OCI-LY1 (cell line): ENCODE data around the gene GNB1L.

ENCODE experiments used
- H2AFZ ChIP-seq: fragments of 200-600 bp; sonication (generic), shearing (Covaris generic); 2 replicates; pipeline ENCODE4 v1.6.0; 2014; ENCODE audit warnings: antibody characterized with exemption, mild to moderate bottlenecking, low read length
- H3F3A ChIP-seq: fragments of 200-600 bp; sonication (generic), shearing (Covaris generic); 2 replicates; pipeline ENCODE4 v1.6.0; 2014; ENCODE audit warnings: mild to moderate bottlenecking, antibody characterized with exemption, low read length, moderate library complexity; ENCODE audit not compliant: insufficient read depth
- H3K27ac ChIP-seq: fragments of 200-600 bp; sonication (generic); 2 replicates; pipeline ENCODE4 v1.5.1; 2014; ENCODE audit warnings: low read length, mixed run types, mild to moderate bottlenecking, low read depth; ENCODE audit not compliant: poor library complexity, severe bottlenecking
- H3K27me3 ChIP-seq: fragments of 200-600 bp; sonication (generic); 2 replicates; pipeline ENCODE4 v1.6.0; 2014; ENCODE audit warnings: antibody characterized with exemption, mild to moderate bottlenecking, low read length, moderate library complexity; ENCODE audit not compliant: insufficient read depth
- H3K36me3 ChIP-seq: fragments of 200-600 bp; sonication (generic); 2 replicates; pipeline ENCODE4 v1.6.1; 2014; ENCODE audit warnings: mild to moderate bottlenecking, antibody characterized with exemption, low read length, moderate library complexity, mixed read lengths; ENCODE audit not compliant: insufficient read depth
- H3K4me1 ChIP-seq: fragments of 200-600 bp; sonication (generic); 2 replicates; pipeline ENCODE4 v1.5.1; 2014; ENCODE audit warnings: mild to moderate bottlenecking, low read length, moderate library complexity; ENCODE audit not compliant: insufficient read depth, severe bottlenecking
- H3K4me2 ChIP-seq: fragments of 200-600 bp; sonication (generic), shearing (Covaris generic); 2 replicates; pipeline ENCODE4 v1.6.1; 2014; ENCODE audit warnings: low read length
- H3K4me3 ChIP-seq: fragments of 200-600 bp; sonication (generic); 2 replicates; pipeline ENCODE4 v1.5.1; 2014; ENCODE audit warnings: low read length, low read depth, mild to moderate bottlenecking, mixed read lengths; ENCODE audit not compliant: poor library complexity, severe bottlenecking
- H3K79me2 ChIP-seq: fragments of 200-600 bp; shearing (Covaris generic); 2 replicates; pipeline ENCODE4 v1.6.1; 2016; ENCODE audit warnings: mixed run types, low read length, mixed read lengths; ENCODE audit not compliant: insufficient read depth
- H3K9ac ChIP-seq: fragments of 200-600 bp; sonication (generic), shearing (Covaris generic); 2 replicates; pipeline ENCODE4 v1.6.1; 2014; ENCODE audit warnings: mild to moderate bottlenecking, low read length, mixed read lengths
- H3K9me2 ChIP-seq: fragments of 200-600 bp; sonication (generic), shearing (Covaris generic); 2 replicates; pipeline ENCODE4 v1.6.1; 2014; ENCODE audit warnings: low read depth, mild to moderate bottlenecking, low read length, mixed read lengths
- H3K9me3 ChIP-seq: fragments of 200-600 bp; shearing (Covaris generic); 2 replicates; pipeline ENCODE4 v1.6.1; 2014; ENCODE audit warnings: low read length, mixed read lengths
- H4K20me1 ChIP-seq: fragments of 200-600 bp; sonication (generic), shearing (Covaris generic); 2 replicates; pipeline ENCODE4 v1.6.0; 2016; ENCODE audit warnings: mild to moderate bottlenecking, low read length; ENCODE audit not compliant: insufficient read depth
- EZH2 ChIP-seq: fragments of 200-600 bp; sonication (generic), shearing (Covaris generic); IDR thresholded peaks from 2 replicates; pipeline ENCODE4 v1.8.0; 2017; ENCODE audit warnings: borderline replicate concordance, mixed run types, mild to moderate bottlenecking, antibody characterized with exemption, low read length, moderate library complexity, mixed read lengths
- TF ChIP-seq, protein P1 (sequence below): fragments of 200-600 bp; sonication (generic), shearing (Covaris generic); IDR thresholded peaks from 2 replicates; pipeline ENCODE4 v1.5.1; 2017; ENCODE audit warnings: mild to moderate bottlenecking, antibody characterized with exemption, low read length, moderate library complexity, mixed read lengths

GNB1L gene

DNA sequence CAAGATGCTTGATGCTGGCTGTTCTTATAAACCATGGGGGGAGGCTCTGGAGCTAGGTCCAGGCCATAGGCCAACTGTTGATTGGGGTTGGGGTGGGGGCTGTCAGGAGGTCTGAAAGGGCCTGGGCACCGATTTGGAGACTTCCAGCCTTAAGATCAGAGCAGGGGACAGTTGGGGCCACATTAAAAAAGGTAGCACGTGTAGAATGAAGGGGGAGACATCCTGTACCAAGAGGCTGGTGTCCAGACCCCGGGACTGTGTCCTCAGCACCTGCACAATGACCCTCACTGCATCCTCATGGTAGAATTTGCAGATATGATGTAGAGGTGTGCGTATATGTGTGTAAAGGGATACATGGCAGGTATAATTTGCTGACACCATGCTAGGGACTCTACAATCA lies 106.5 kb downstream of the GNB1L start:
- Histone ChIP-seq H4K20me1 (no peaks in the 10 kb centered on the region), H3K27me3 (peaks cover 28% of the 10 kb centered on the region), H3K4me1 (no peaks in the 10 kb centered on the region), H2AFZ (no peak overlapping the region), H3K9ac (no peak overlapping the region), H3K9me2 (no peaks in the 10 kb centered on the region), H3K4me3 (no peak overlapping the region), H3K36me3 (no peaks in the 10 kb centered on the region), H3K27ac (no peak overlapping the region), H3K9me3 (no peaks in the 10 kb centered on the region), H3K79me2 (no peaks in the 10 kb centered on the region), H3F3A (no peaks in the 10 kb centered on the region), H3K4me2 (no peak overlapping the region)
- no peak for TF ChIP-seq EZH2
- TF ChIP-seq, protein P1, sequence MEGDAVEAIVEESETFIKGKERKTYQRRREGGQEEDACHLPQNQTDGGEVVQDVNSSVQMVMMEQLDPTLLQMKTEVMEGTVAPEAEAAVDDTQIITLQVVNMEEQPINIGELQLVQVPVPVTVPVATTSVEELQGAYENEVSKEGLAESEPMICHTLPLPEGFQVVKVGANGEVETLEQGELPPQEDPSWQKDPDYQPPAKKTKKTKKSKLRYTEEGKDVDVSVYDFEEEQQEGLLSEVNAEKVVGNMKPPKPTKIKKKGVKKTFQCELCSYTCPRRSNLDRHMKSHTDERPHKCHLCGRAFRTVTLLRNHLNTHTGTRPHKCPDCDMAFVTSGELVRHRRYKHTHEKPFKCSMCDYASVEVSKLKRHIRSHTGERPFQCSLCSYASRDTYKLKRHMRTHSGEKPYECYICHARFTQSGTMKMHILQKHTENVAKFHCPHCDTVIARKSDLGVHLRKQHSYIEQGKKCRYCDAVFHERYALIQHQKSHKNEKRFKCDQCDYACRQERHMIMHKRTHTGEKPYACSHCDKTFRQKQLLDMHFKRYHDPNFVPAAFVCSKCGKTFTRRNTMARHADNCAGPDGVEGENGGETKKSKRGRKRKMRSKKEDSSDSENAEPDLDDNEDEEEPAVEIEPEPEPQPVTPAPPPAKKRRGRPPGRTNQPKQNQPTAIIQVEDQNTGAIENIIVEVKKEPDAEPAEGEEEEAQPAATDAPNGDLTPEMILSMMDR: no peak

DNA sequence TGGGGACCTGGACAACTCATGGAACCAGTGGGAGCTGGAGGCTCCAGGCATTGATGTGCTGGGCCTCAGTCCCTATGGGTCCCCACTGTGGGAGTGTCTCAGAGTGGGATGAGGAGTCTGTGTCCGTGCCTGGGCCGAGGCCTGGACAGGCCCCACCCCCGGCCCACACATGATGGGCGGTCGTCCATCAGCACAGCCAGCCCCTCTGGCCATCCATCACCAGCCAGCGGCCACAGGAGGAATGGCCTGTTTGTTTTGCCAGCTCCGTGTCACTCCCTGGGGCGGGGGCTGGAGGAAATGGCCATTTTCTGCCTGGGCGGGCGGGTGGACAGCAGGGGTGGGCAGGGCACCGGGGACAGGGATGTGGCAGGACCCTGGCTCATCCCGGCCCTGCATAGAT lies 107.1 kb downstream of the GNB1L start:
- H2AFZ ChIP-seq: no peak overlapping the region
- H3K4me3 ChIP-seq: no peak overlapping the region
- H3K4me1 ChIP-seq: no peaks in the 10 kb centered on the region
- H3K27ac ChIP-seq: no peak overlapping the region
- no peak overlapping the region for H3K4me2 ChIP-seq
- no peak overlapping the region for H3K9ac ChIP-seq
- TF ChIP-seq, protein P1: no peak
- no peak for TF ChIP-seq EZH2
- no peaks in the 10 kb centered on the region for H3F3A ChIP-seq
- no peaks in the 10 kb centered on the region for H3K9me3 ChIP-seq
- H3K79me2 ChIP-seq: no peaks in the 10 kb centered on the region
- no peaks in the 10 kb centered on the region for H3K36me3 ChIP-seq
- H3K9me2 ChIP-seq: no peaks in the 10 kb centered on the region
- H3K27me3 ChIP-seq: peaks cover 28% of the 10 kb centered on the region
- no peaks in the 10 kb centered on the region for H4K20me1 ChIP-seq

DNA sequence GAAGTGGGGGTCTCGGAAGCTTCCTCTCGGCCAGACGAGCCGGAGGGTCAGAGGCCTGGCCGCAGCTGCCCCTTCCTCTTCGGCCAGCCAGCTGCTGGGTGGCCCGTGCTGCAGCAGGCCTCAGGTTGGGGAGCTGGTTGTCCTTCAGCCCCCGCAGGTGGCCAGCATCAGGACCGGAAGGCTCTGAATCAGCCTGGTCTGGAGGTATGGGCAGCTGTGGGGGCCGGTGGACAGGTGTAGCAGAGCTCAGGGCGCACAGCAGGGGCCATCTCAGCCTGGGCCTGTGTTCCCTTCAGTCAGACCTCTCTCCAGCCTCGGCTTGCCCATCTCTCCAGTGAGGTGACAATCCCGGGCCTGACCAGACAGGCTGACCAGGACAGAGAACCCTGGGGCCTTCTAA lies 107.9 kb downstream of the GNB1L start:
- no peaks in the 10 kb centered on the region for H3K9me2 ChIP-seq
- no peaks in the 10 kb centered on the region for H4K20me1 ChIP-seq
- peaks cover 28% of the 10 kb centered on the region for H3K27me3 ChIP-seq
- no peak for TF ChIP-seq EZH2
- TF ChIP-seq, protein P1: no peak
- H3K27ac ChIP-seq: no peak overlapping the region
- no peak overlapping the region for H2AFZ ChIP-seq
- H3F3A ChIP-seq: no peaks in the 10 kb centered on the region
- H3K9ac ChIP-seq: no peak overlapping the region
- H3K9me3 ChIP-seq: no peaks in the 10 kb centered on the region
- H3K36me3 ChIP-seq: no peaks in the 10 kb centered on the region
- no peaks in the 10 kb centered on the region for H3K79me2 ChIP-seq
- H3K4me1 ChIP-seq: no peaks in the 10 kb centered on the region
- no peak overlapping the region for H3K4me2 ChIP-seq
- no peak overlapping the region for H3K4me3 ChIP-seq
